ENCODE measurements around the gene LLCFC1. TPM values are rescaled to one million over a fixed set of nuclear protein-coding genes. Genes with fewer than 3 reads are reported as not detected.

The LLCFC1 gene
- total RNA-seq, 2 donors from 2014 or later: not detected

- no peaks in the 10 kb centered on the region for H3K9me3 ChIP-seq
- H3K4me3 ChIP-seq: no peak overlapping the region
- H3K27ac ChIP-seq: no peak overlapping the region
- no peaks in the 10 kb centered on the region for H3K36me3 ChIP-seq
- no peak for TF ChIP-seq CTCF (IDR thresholded peaks at IDR 0.05)
- no peak for DNase-seq (ENCODE audit: low spot score)
- no peaks in the 10 kb centered on the region for H3K27me3 ChIP-seq
- peaks cover 0 to 2% of the 10 kb centered on the region in 2 donors for H3K4me1 ChIP-seq
Observed at GRCh38 chr7:142935941-142936565, 3.2 kb upstream of the LLCFC1 start.

DNA sequence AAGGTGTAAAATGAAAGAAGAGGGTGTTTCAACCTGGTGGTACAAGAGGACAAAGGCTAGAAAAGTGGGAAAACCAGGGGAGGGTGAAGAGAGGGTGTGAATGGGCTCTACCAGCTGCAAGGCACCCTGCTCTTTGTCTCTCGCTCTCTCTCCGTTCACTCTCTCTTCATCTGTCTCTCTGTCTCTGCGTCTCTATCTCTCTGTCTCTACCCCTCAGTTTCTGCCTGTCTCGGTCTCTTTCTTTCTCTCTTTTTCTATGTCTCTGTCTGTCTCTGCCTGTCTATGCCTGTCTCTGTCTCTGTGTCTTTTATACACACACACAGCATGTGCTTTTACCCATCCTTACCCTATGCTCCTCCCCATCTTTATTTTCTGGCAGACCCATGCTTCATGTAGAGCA lies 673 bp upstream of the LLCFC1 start:
- TF ChIP-seq CTCF (IDR thresholded peaks at IDR 0.05): no peak
- no peak overlapping the region for H3K4me3 ChIP-seq
- no peaks in the 10 kb centered on the region for H3K36me3 ChIP-seq
- no peak overlapping the region for H3K27ac ChIP-seq
- no peaks in the 10 kb centered on the region for H3K27me3 ChIP-seq
- peaks cover 0 to 7% of the 10 kb centered on the region in 2 donors for H3K4me1 ChIP-seq
- DNase-seq (ENCODE audit: low spot score): no peak
- no peaks in the 10 kb centered on the region for H3K9me3 ChIP-seq

GRCh38 chr7:142940966-142941535 lies 1.8 kb downstream of the LLCFC1 start:
- Histone ChIP-seq H3K36me3 (no peaks in the 10 kb centered on the region), H3K27ac (no peak overlapping the region), H3K27me3 (no peaks in the 10 kb centered on the region), H3K9me3 (no peaks in the 10 kb centered on the region), H3K4me3 (no peak overlapping the region), H3K4me1 (peaks cover 0 to 7% of the 10 kb centered on the region in 2 donors)
- TF ChIP-seq CTCF (IDR thresholded peaks at IDR 0.05): no peak
- DNase-seq (ENCODE audit: low spot score): no peak

GRCh38 chr7:142941541-142941940 lies 2.3 kb downstream of the LLCFC1 start:
- Histone ChIP-seq H3K27me3 (no peaks in the 10 kb centered on the region), H3K4me3 (no peak overlapping the region), H3K36me3 (no peaks in the 10 kb centered on the region), H3K9me3 (no peaks in the 10 kb centered on the region), H3K4me1 (peaks cover 0 to 7% of the 10 kb centered on the region in 2 donors), H3K27ac (no peak overlapping the region)
- TF ChIP-seq CTCF (IDR thresholded peaks at IDR 0.05): no peak
- DNase-seq (ENCODE audit: low spot score): no peak

- Histone ChIP-seq H3K36me3 (no peaks in the 10 kb centered on the region), H3K27me3 (no peaks in the 10 kb centered on the region), H3K4me1 (peaks cover 0 to 7% of the 10 kb centered on the region in 2 donors), H3K9me3 (no peaks in the 10 kb centered on the region), H3K4me3 (no peak overlapping the region), H3K27ac (no peak overlapping the region)
- DNase-seq (ENCODE audit: low spot score): no peak
- no peak for TF ChIP-seq CTCF (IDR thresholded peaks at IDR 0.05)
Observed at GRCh38 chr7:142942746-142943145, 3.5 kb downstream of the LLCFC1 start.
